Measurements from ENCODE around the gene B3GALT4.
"Not testable (repeated sequence)": the region's sequence is repeated elsewhere in the genome, so short reads cannot be mapped to it uniquely, and the experiment has no call there.

The B3GALT4 gene

GRCh38 chr6:33272275-33273128, 4.4 kb upstream of the B3GALT4 start:
- H3K4me3 ChIP-seq (ENCODE audit: low read length), result peak overlapping the region; percentile 85
- DNase-seq (ENCODE audit: low read depth), result no peak
- TF ChIP-seq CTCF (conservative IDR thresholded peaks at IDR 0.05; ENCODE audit: low read depth, low read length), result no peak

GRCh38 chr6:33273129-33273923, 3.6 kb upstream of the B3GALT4 start:
- no peak for DNase-seq (ENCODE audit: low read depth)
- no peak for TF ChIP-seq CTCF (conservative IDR thresholded peaks at IDR 0.05; ENCODE audit: low read depth, low read length)

GRCh38 chr6:33273924-33274902, 2.7 kb upstream of the B3GALT4 start:
- peak overlapping the region; percentile 85 for H3K4me3 ChIP-seq (ENCODE audit: low read length)
- no peak for TF ChIP-seq CTCF (conservative IDR thresholded peaks at IDR 0.05; ENCODE audit: low read depth, low read length)
- DNase-seq (ENCODE audit: low read depth), result no peak

More at GRCh38 chr6:33273129-33273923, 3.6 kb upstream of the B3GALT4 start:
- peak overlapping the region; percentile 85 for H3K4me3 ChIP-seq (ENCODE audit: low read length)

- peak overlapping the region; percentile 52 for H3K4me3 ChIP-seq (ENCODE audit: low read length)
- not testable (repeated sequence) for DNase-seq (ENCODE audit: low read depth)
Measured at GRCh38 chr6:33275795-33276580, 935 bp upstream of the B3GALT4 start.

GRCh38 chr6:33276581-33276863, 401 bp upstream of the B3GALT4 start:
- H3K4me3 ChIP-seq (ENCODE audit: low read length), result peak overlapping the region; percentile 52
- TF ChIP-seq CTCF (conservative IDR thresholded peaks at IDR 0.05; ENCODE audit: low read depth, low read length), result no peak
- DNase-seq (ENCODE audit: low read depth), result no peak

GRCh38 chr6:33277663-33278391, 904 bp downstream of the B3GALT4 start:
- TF ChIP-seq CTCF (conservative IDR thresholded peaks at IDR 0.05; ENCODE audit: low read depth, low read length), result no peak
- no peak for DNase-seq (ENCODE audit: low read depth)
- peak overlapping the region; percentile 52 for H3K4me3 ChIP-seq (ENCODE audit: low read length)
